ENCODE measurements around the gene MRPS27.

The MRPS27 gene

DNA sequence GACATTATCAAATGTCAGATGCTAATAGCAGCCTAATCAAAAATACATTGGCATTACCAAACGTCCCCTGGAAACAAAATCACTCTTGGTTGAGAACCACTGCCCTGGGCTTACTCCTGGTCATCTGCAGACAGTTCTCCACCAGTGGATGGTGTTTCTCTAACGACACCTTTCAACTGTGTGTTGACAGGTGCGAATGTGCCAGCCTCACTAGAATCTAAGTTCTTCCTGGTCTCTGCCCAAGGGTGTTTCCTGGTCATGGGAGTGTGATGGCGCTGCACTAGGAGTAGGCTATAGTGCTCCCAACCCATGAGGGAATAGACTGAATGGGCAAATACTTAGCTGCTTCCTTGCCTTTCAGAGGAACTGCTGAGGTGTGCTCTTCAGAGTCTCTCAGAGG is 105.9 kb downstream of the MRPS27 start:
- H3K23ac ChIP-seq (ENCODE audit: low read depth, low read length, poor library complexity) = no peak overlapping the region
- H2BK12ac ChIP-seq (ENCODE audit: low read length) = no peak overlapping the region
- H3K4me2 ChIP-seq (ENCODE audit: insufficient read depth, low read length, poor library complexity, severe bottlenecking) = no peak overlapping the region
- no peak overlapping the region for H2BK5ac ChIP-seq (ENCODE audit: low read length)
- no peak overlapping the region for H3K9ac ChIP-seq (ENCODE audit: low read depth, low read length, poor library complexity)
- WGBS, 2 donors (ENCODE audit: extremely low coverage in 2 of 2, insufficient read length in 2 of 2, insufficient replicate concordance in 1 of 2) = no CpG with 5 or more reads among the region's 4 CpGs
- H3K18ac ChIP-seq (ENCODE audit: low read length) = no peak overlapping the region
- H2BK15ac ChIP-seq (ENCODE audit: low read length) = no peak overlapping the region
- no peak overlapping the region for H3K4ac ChIP-seq (ENCODE audit: low read length)
- peaks cover 9 to 32% of the 10 kb centered on the region in 2 donors for H3K36me3 ChIP-seq (replicated peaks in 1 of 2; ENCODE audit: control insufficient read depth in 2 of 2, insufficient read depth in 2 of 2, low read length in 2 of 2)
- H2AK5ac ChIP-seq (ENCODE audit: low read depth, low read length) = no peak overlapping the region
- no peak for DNase-seq (ENCODE audit: low spot score)
- H3K27ac ChIP-seq (replicated peaks; ENCODE audit: low read length) = no peak overlapping the region
- H2BK120ac ChIP-seq (ENCODE audit: low read depth, low read length) = no peak overlapping the region
- H3K9me3 ChIP-seq (replicated peaks in 1 of 2; ENCODE audit: control insufficient read depth in 2 of 2, insufficient read depth in 1 of 2, low read depth in 1 of 2, low read length in 2 of 2) = no peaks in the 10 kb centered on the region
- H3K4me3 ChIP-seq (ENCODE audit: low read length in 2 of 2) = no peak overlapping the region
- no peak overlapping the region for H4K8ac ChIP-seq (ENCODE audit: low read depth, low read length)
- H4K91ac ChIP-seq (ENCODE audit: low read depth, low read length, poor library complexity) = no peak overlapping the region
- no peak overlapping the region for H3K14ac ChIP-seq (ENCODE audit: low read length)
- no peak overlapping the region for H2AFZ ChIP-seq (ENCODE audit: low read length)
- no peaks in the 10 kb centered on the region for H3K27me3 ChIP-seq (ENCODE audit: control insufficient read depth in 3 of 3, insufficient read depth in 3 of 3, low read depth in 1 of 3, low read length in 3 of 3)
- no peaks in the 10 kb centered on the region for H3K79me1 ChIP-seq (ENCODE audit: low read depth, low read length)
- H3K4me1 ChIP-seq (ENCODE audit: control insufficient read depth in 2 of 2, insufficient read depth in 1 of 2, low read depth in 1 of 2, low read length in 2 of 2) = peaks cover 4 to 15% of the 10 kb centered on the region in 2 donors

DNA sequence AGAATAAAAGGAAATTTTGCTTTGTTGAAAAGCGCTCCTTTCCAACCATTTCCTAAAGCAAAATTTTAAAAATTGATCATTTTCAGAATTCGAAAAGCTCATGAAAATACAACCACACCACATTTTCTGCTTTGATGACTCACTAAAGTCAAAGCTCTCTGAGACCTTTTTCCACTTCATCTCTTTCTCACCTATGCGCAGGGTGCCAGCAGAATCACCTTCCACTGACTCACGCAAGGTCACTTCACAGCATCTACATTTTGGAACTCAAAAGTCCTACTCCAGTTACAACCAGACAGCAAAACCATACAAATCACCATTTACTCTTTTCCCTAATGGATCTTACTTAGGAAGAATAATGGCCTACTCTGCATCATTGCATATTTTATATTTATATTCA is 106.6 kb downstream of the MRPS27 start:
- Histone ChIP-seq H3K9me3 (replicated peaks in 1 of 2; ENCODE audit: control insufficient read depth in 2 of 2, insufficient read depth in 1 of 2, low read depth in 1 of 2, low read length in 2 of 2) (no peaks in the 10 kb centered on the region), H3K4me1 (ENCODE audit: control insufficient read depth in 2 of 2, insufficient read depth in 1 of 2, low read depth in 1 of 2, low read length in 2 of 2) (peaks cover 9 to 17% of the 10 kb centered on the region in 2 donors), H3K4me3 (ENCODE audit: low read length in 2 of 2) (no peak overlapping the region), H3K23ac (ENCODE audit: low read depth, low read length, poor library complexity) (no peak overlapping the region), H3K79me1 (ENCODE audit: low read depth, low read length) (no peaks in the 10 kb centered on the region), H3K27me3 (ENCODE audit: control insufficient read depth in 3 of 3, insufficient read depth in 3 of 3, low read depth in 1 of 3, low read length in 3 of 3) (no peaks in the 10 kb centered on the region), H3K36me3 (replicated peaks in 1 of 2; ENCODE audit: control insufficient read depth in 2 of 2, insufficient read depth in 2 of 2, low read length in 2 of 2) (peaks cover 7 to 32% of the 10 kb centered on the region in 2 donors), H2BK12ac (ENCODE audit: low read length) (no peak overlapping the region), H3K18ac (ENCODE audit: low read length) (no peak overlapping the region), H3K14ac (ENCODE audit: low read length) (no peak overlapping the region), H2AK5ac (ENCODE audit: low read depth, low read length) (no peak overlapping the region), H4K8ac (ENCODE audit: low read depth, low read length) (no peak overlapping the region), H3K9ac (ENCODE audit: low read depth, low read length, poor library complexity) (no peak overlapping the region), H2AFZ (ENCODE audit: low read length) (no peak overlapping the region), H4K91ac (ENCODE audit: low read depth, low read length, poor library complexity) (no peak overlapping the region), H3K4ac (ENCODE audit: low read length) (no peak overlapping the region), H3K27ac (replicated peaks; ENCODE audit: low read length) (no peak overlapping the region), H2BK5ac (ENCODE audit: low read length) (no peak overlapping the region), H3K4me2 (ENCODE audit: insufficient read depth, low read length, poor library complexity, severe bottlenecking) (no peak overlapping the region), H2BK120ac (ENCODE audit: low read depth, low read length) (no peak overlapping the region), H2BK15ac (ENCODE audit: low read length) (no peak overlapping the region)
- no peak for DNase-seq (ENCODE audit: low spot score)
- WGBS, 2 donors (ENCODE audit: extremely low coverage in 2 of 2, insufficient read length in 2 of 2, insufficient replicate concordance in 1 of 2) = no CpG with 5 or more reads among the region's 4 CpGs

DNA sequence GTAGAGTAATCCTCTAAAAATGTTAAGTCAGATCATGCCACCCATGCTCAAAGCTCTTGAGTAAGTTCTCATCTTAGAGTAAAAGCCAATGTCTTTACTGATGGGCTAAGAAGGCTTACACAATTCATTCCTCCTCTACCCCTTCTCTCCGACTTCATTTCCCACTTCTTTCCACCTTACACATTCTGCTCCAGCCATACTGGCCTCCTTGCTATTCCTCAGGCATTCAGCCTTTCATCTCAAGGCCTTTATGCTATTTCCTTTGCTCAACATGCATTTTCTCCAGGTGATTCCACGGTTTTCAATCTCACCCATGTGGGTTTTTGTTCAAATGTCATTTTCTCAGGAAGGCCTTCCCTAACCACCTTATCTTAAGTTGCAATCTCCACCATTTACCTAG is 107.9 kb downstream of the MRPS27 start:
- H4K8ac ChIP-seq (ENCODE audit: low read depth, low read length) = no peak overlapping the region
- no peak overlapping the region for H2AK5ac ChIP-seq (ENCODE audit: low read depth, low read length)
- H3K9me3 ChIP-seq (replicated peaks in 1 of 2; ENCODE audit: control insufficient read depth in 2 of 2, insufficient read depth in 1 of 2, low read depth in 1 of 2, low read length in 2 of 2) = no peaks in the 10 kb centered on the region
- 100% methylated on average over 1 of the region's 2 CpGs; no CpG with 5 or more reads in 1 of the 2 donors for WGBS, 2 donors (ENCODE audit: extremely low coverage in 2 of 2, insufficient read length in 2 of 2, insufficient replicate concordance in 1 of 2)
- H3K4me3 ChIP-seq (ENCODE audit: low read length in 2 of 2) = no peak overlapping the region
- no peak overlapping the region for H2AFZ ChIP-seq (ENCODE audit: low read length)
- H2BK5ac ChIP-seq (ENCODE audit: low read length) = no peak overlapping the region
- no peak overlapping the region for H2BK120ac ChIP-seq (ENCODE audit: low read depth, low read length)
- no peak overlapping the region for H4K91ac ChIP-seq (ENCODE audit: low read depth, low read length, poor library complexity)
- no peak overlapping the region for H3K4ac ChIP-seq (ENCODE audit: low read length)
- H3K27ac ChIP-seq (replicated peaks; ENCODE audit: low read length) = no peak overlapping the region
- H2BK12ac ChIP-seq (ENCODE audit: low read length) = no peak overlapping the region
- no peak overlapping the region for H3K9ac ChIP-seq (ENCODE audit: low read depth, low read length, poor library complexity)
- no peak overlapping the region for H3K23ac ChIP-seq (ENCODE audit: low read depth, low read length, poor library complexity)
- no peak overlapping the region for H3K14ac ChIP-seq (ENCODE audit: low read length)
- no peak for DNase-seq (ENCODE audit: low spot score)
- no peak overlapping the region for H3K18ac ChIP-seq (ENCODE audit: low read length)
- no peaks in the 10 kb centered on the region for H3K79me1 ChIP-seq (ENCODE audit: low read depth, low read length)
- H3K4me1 ChIP-seq (ENCODE audit: control insufficient read depth in 2 of 2, insufficient read depth in 1 of 2, low read depth in 1 of 2, low read length in 2 of 2) = peaks cover 10 to 13% of the 10 kb centered on the region in 2 donors
- peaks cover 1 to 32% of the 10 kb centered on the region in 2 donors for H3K36me3 ChIP-seq (replicated peaks in 1 of 2; ENCODE audit: control insufficient read depth in 2 of 2, insufficient read depth in 2 of 2, low read length in 2 of 2)
- H3K4me2 ChIP-seq (ENCODE audit: insufficient read depth, low read length, poor library complexity, severe bottlenecking) = no peak overlapping the region
- no peaks in the 10 kb centered on the region for H3K27me3 ChIP-seq (ENCODE audit: control insufficient read depth in 3 of 3, insufficient read depth in 3 of 3, low read depth in 1 of 3, low read length in 3 of 3)
- no peak overlapping the region for H2BK15ac ChIP-seq (ENCODE audit: low read length)

DNA sequence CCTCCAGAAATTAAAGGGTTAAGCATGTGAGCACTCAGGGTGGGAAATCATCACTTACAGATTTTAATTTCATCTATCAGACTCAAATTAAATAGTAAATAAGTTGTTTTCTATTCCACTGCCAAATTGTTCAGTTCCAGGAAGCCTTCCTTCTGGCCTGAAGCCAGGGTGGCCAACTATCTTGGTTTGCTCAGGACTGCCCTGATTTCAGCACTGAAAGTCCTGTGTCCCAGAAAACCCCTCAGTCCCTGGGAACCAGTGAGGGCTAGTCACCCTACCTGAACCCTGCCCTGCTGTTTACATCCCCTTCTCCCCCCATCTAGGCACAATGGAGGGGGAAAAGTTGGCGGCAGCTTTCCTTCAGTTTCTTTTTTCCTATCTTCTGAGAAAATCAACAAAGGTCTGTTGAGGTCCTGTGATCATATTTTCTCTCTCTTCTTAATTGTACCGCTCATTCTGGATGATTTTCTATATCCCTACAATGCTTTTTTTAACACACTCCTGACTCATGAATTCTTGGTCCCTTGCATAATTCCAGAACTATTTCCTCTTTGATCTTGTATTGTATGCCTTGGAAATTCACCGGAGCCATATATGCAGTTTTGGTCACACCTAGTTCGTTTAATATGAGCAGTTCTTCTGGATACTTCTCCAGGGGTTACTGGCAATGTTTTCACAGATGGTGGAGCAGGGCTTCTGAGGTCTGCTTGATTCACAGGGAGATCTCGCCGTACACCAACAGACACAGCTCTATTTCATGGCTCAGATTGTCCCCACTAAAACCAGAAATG is 109.0 kb downstream of the MRPS27 start:
- H3K36me3 ChIP-seq (replicated peaks in 1 of 2; ENCODE audit: control insufficient read depth in 2 of 2, insufficient read depth in 2 of 2, low read length in 2 of 2) = peaks cover 6 to 35% of the 10 kb centered on the region in 2 donors
- no peak overlapping the region for H2BK12ac ChIP-seq (ENCODE audit: low read length)
- H3K27ac ChIP-seq (replicated peaks; ENCODE audit: low read length) = no peak overlapping the region
- no peak overlapping the region for H3K4ac ChIP-seq (ENCODE audit: low read length)
- H2BK5ac ChIP-seq (ENCODE audit: low read length) = no peak overlapping the region
- H2BK15ac ChIP-seq (ENCODE audit: low read length) = no peak overlapping the region
- no peak overlapping the region for H2AFZ ChIP-seq (ENCODE audit: low read length)
- H4K91ac ChIP-seq (ENCODE audit: low read depth, low read length, poor library complexity) = no peak overlapping the region
- WGBS, 2 donors (ENCODE audit: extremely low coverage in 2 of 2, insufficient read length in 2 of 2, insufficient replicate concordance in 1 of 2) = no CpG with 5 or more reads among the region's 6 CpGs
- no peak overlapping the region for H2BK120ac ChIP-seq (ENCODE audit: low read depth, low read length)
- H3K14ac ChIP-seq (ENCODE audit: low read length) = no peak overlapping the region
- H4K8ac ChIP-seq (ENCODE audit: low read depth, low read length) = no peak overlapping the region
- H3K4me2 ChIP-seq (ENCODE audit: insufficient read depth, low read length, poor library complexity, severe bottlenecking) = no peak overlapping the region
- no peak overlapping the region for H3K9ac ChIP-seq (ENCODE audit: low read depth, low read length, poor library complexity)
- H3K18ac ChIP-seq (ENCODE audit: low read length) = no peak overlapping the region
- DNase-seq (ENCODE audit: low spot score) = no peak
- H3K4me1 ChIP-seq (ENCODE audit: control insufficient read depth in 2 of 2, insufficient read depth in 1 of 2, low read depth in 1 of 2, low read length in 2 of 2) = peaks cover 9 to 10% of the 10 kb centered on the region in 2 donors
- no peaks in the 10 kb centered on the region for H3K9me3 ChIP-seq (replicated peaks in 1 of 2; ENCODE audit: control insufficient read depth in 2 of 2, insufficient read depth in 1 of 2, low read depth in 1 of 2, low read length in 2 of 2)
- no peaks in the 10 kb centered on the region for H3K79me1 ChIP-seq (ENCODE audit: low read depth, low read length)
- no peak overlapping the region for H2AK5ac ChIP-seq (ENCODE audit: low read depth, low read length)
- no peak overlapping the region for H3K4me3 ChIP-seq (ENCODE audit: low read length in 2 of 2)
- no peak overlapping the region for H3K23ac ChIP-seq (ENCODE audit: low read depth, low read length, poor library complexity)
- no peaks in the 10 kb centered on the region for H3K27me3 ChIP-seq (ENCODE audit: control insufficient read depth in 3 of 3, insufficient read depth in 3 of 3, low read depth in 1 of 3, low read length in 3 of 3)
